MM.1S (cell line): ENCODE data around the gene ANKEF1.

Experiments
- DNase-seq: peaks from one replicate; pipeline ENCODE4 v3.0.0-alpha.2; 2015
- H2AFZ ChIP-seq: fragments of 300-600 bp; sonication (generic); 2 replicates; pipeline ENCODE4 v1.6.0; 2016; ENCODE audit warnings: antibody characterized with exemption, low read length
- H3F3A ChIP-seq: fragments of 300-600 bp; sonication (generic); 2 replicates; pipeline ENCODE4 v1.6.1; 2016; ENCODE audit warnings: mild to moderate bottlenecking, antibody characterized with exemption, low read length, moderate library complexity, mixed read lengths; ENCODE audit not compliant: insufficient read depth
- H3K27ac ChIP-seq: fragments of 300-600 bp; sonication (generic); 2 replicates; pipeline ENCODE4 v1.5.1; 2016; ENCODE audit warnings: mild to moderate bottlenecking, low read length
- H3K27me3 ChIP-seq: fragments of 300-600 bp; sonication (generic); replicated peaks from 2 replicates; pipeline ENCODE4 v1.6.0; 2016; ENCODE audit warnings: low read length; ENCODE audit not compliant: insufficient read depth
- H3K36me3 ChIP-seq: fragments of 300-600 bp; sonication (generic); replicated peaks from 2 replicates; pipeline ENCODE4 v1.6.1; 2016; ENCODE audit warnings: mild to moderate bottlenecking, low read length, mixed read lengths; ENCODE audit not compliant: insufficient read depth
- H3K4me1 ChIP-seq: fragments of 300-600 bp; sonication (generic); 2 replicates; pipeline ENCODE4 v1.6.1; 2016; ENCODE audit warnings: low read length, mixed read lengths
- H3K4me2 ChIP-seq: fragments of 300-600 bp; sonication (generic); 2 replicates; pipeline ENCODE4 v1.6.0; 2016; ENCODE audit warnings: low read depth, low read length
- H3K4me3 ChIP-seq: fragments of 300-600 bp; sonication (generic); 2 replicates; pipeline ENCODE4 v1.5.1; 2016; ENCODE audit warnings: low read length, mixed read lengths
- H3K79me2 ChIP-seq: fragments of 300-600 bp; sonication (generic); 2 replicates; pipeline ENCODE4 v1.6.1; 2016; ENCODE audit warnings: mixed run types, low read length, mixed read lengths
- H3K9ac ChIP-seq: fragments of 300-600 bp; sonication (generic); 2 replicates; pipeline ENCODE4 v1.6.1; 2016; ENCODE audit warnings: low read length, mixed read lengths
- H3K9me2 ChIP-seq: fragments of 300-600 bp; sonication (generic); replicated peaks from 2 replicates; pipeline ENCODE4 v1.6.1; 2016; ENCODE audit warnings: mild to moderate bottlenecking, low read length, mixed read lengths; ENCODE audit not compliant: insufficient read depth
- H3K9me3 ChIP-seq: fragments of 300-600 bp; sonication (generic); replicated peaks from 2 replicates; pipeline ENCODE4 v1.6.1; 2016; ENCODE audit warnings: mild to moderate bottlenecking, low read length, mixed read lengths; ENCODE audit not compliant: insufficient read depth
- H4K20me1 ChIP-seq: fragments of 300-600 bp; sonication (generic); 2 replicates; pipeline ENCODE4 v1.6.1; 2016; ENCODE audit warnings: mild to moderate bottlenecking, low read length, moderate library complexity, mixed read lengths; ENCODE audit not compliant: insufficient read depth
- EZH2 ChIP-seq: fragments of 300-600 bp; sonication (generic); optimal IDR thresholded peaks from 2 replicates; pipeline ENCODE3; 2017; ENCODE audit warnings: low read depth, mild to moderate bottlenecking, antibody characterized with exemption, low read length, mixed read lengths
- EZH2phosphoT487 ChIP-seq: fragments of 300-600 bp; sonication (generic); IDR thresholded peaks from 2 replicates; pipeline ENCODE4 v1.6.1; 2018; ENCODE audit warnings: antibody characterized with exemption, low read length
- TF ChIP-seq, protein P1 (sequence below): fragments of 300-600 bp; sonication (generic); IDR thresholded peaks from 2 replicates; pipeline ENCODE4 v1.5.1; 2016; ENCODE audit warnings: antibody characterized with exemption, low read length, mixed read lengths

Gene ANKEF1

GRCh38 chr20:10059006-10059405 lies 24.2 kb downstream of the ANKEF1 start:
- Histone ChIP-seq H3K9me2 (no peaks in the 10 kb centered on the region), H3K36me3 (no peaks in the 10 kb centered on the region), H2AFZ (no peak overlapping the region), H3K4me2 (no peak overlapping the region), H3K79me2 (no peaks in the 10 kb centered on the region), H3K4me1 (no peaks in the 10 kb centered on the region), H3K4me3 (no peak overlapping the region), H3K27me3 (no peaks in the 10 kb centered on the region), H3K9me3 (no peaks in the 10 kb centered on the region), H3F3A (no peaks in the 10 kb centered on the region), H3K9ac (no peak overlapping the region), H3K27ac (no peak overlapping the region), H4K20me1 (no peaks in the 10 kb centered on the region)
- TF ChIP-seq EZH2phosphoT487 (no peak), EZH2 (no peak)
- TF ChIP-seq, protein P1, sequence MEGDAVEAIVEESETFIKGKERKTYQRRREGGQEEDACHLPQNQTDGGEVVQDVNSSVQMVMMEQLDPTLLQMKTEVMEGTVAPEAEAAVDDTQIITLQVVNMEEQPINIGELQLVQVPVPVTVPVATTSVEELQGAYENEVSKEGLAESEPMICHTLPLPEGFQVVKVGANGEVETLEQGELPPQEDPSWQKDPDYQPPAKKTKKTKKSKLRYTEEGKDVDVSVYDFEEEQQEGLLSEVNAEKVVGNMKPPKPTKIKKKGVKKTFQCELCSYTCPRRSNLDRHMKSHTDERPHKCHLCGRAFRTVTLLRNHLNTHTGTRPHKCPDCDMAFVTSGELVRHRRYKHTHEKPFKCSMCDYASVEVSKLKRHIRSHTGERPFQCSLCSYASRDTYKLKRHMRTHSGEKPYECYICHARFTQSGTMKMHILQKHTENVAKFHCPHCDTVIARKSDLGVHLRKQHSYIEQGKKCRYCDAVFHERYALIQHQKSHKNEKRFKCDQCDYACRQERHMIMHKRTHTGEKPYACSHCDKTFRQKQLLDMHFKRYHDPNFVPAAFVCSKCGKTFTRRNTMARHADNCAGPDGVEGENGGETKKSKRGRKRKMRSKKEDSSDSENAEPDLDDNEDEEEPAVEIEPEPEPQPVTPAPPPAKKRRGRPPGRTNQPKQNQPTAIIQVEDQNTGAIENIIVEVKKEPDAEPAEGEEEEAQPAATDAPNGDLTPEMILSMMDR, result no peak
- DNase-seq, result no peak

GRCh38 chr20:10060226-10060625 lies 25.4 kb downstream of the ANKEF1 start:
- Histone ChIP-seq H3K27ac (no peak overlapping the region), H3K9me2 (no peaks in the 10 kb centered on the region), H3K9me3 (no peaks in the 10 kb centered on the region), H3K4me1 (no peaks in the 10 kb centered on the region), H3K4me3 (no peak overlapping the region), H3K79me2 (no peaks in the 10 kb centered on the region), H3F3A (no peaks in the 10 kb centered on the region), H2AFZ (no peak overlapping the region), H3K9ac (no peak overlapping the region), H3K4me2 (no peak overlapping the region), H3K36me3 (no peaks in the 10 kb centered on the region), H3K27me3 (no peaks in the 10 kb centered on the region), H4K20me1 (no peaks in the 10 kb centered on the region)
- TF ChIP-seq EZH2phosphoT487 (no peak), EZH2 (no peak)
- TF ChIP-seq, protein P1, result no peak
- peak; percentile 27 for DNase-seq

- H3K79me2 ChIP-seq, result no peaks in the 10 kb centered on the region
- H3K27ac ChIP-seq, result no peak overlapping the region
- H3K4me2 ChIP-seq, result no peak overlapping the region
- no peaks in the 10 kb centered on the region for H4K20me1 ChIP-seq
- no peaks in the 10 kb centered on the region for H3K27me3 ChIP-seq
- H2AFZ ChIP-seq, result no peak overlapping the region
- no peaks in the 10 kb centered on the region for H3K36me3 ChIP-seq
- DNase-seq, result no peak
- H3K9me3 ChIP-seq, result no peaks in the 10 kb centered on the region
- H3K4me3 ChIP-seq, result no peak overlapping the region
- no peaks in the 10 kb centered on the region for H3K9me2 ChIP-seq
- H3F3A ChIP-seq, result no peaks in the 10 kb centered on the region
- no peaks in the 10 kb centered on the region for H3K4me1 ChIP-seq
- no peak overlapping the region for H3K9ac ChIP-seq
- TF ChIP-seq, protein P1, result no peak
- TF ChIP-seq EZH2phosphoT487 (no peak), EZH2 (no peak)
Measured at GRCh38 chr20:10061641-10062040, 26.9 kb downstream of the ANKEF1 start.
